Activated CD4-positive, alpha-beta memory T cell treated with anti-CD3 and anti-CD28 coated beads for 36 hours (primary cell): ENCODE measurements around the gene HS6ST3. TPM values are rescaled to one million over a fixed set of nuclear protein-coding genes. Genes with fewer than 3 reads are reported as not detected.

Source experiments
- CTCF ChIA-PET: fragments of 350-600 bp; sonication (Branson Sonifier 250); formaldehyde crosslinking; loops from one replicate; lab custom pipeline; 2021; ENCODE audit warnings: antibody characterized with exemption, inconsistent platforms; lab: Charles Lee
- POLR2A ChIA-PET: fragments of 350-600 bp; sonication (Branson Sonifier 250); formaldehyde crosslinking; loops from one replicate; lab custom pipeline; 2021; ENCODE audit warnings: antibody characterized with exemption; lab: Charles Lee
- DNase-seq: peaks from one replicate; pipeline ENCODE4 v3.0.0-alpha.2; 2020
- H3K27ac Mint-ChIP-seq: one replicate; pipeline ENCODE4 v1.8.0; 2021; ENCODE audit warnings: mixed read lengths
- H3K27me3 Mint-ChIP-seq: one replicate; pipeline ENCODE4 v1.8.0; 2021; ENCODE audit warnings: mixed read lengths
- H3K36me3 Mint-ChIP-seq: one replicate; pipeline ENCODE4 v1.8.0; 2021; ENCODE audit warnings: mixed read lengths
- H3K4me1 Mint-ChIP-seq: one replicate; pipeline ENCODE4 v1.8.0; 2021; ENCODE audit warnings: low read depth, mixed read lengths
- H3K4me3 Mint-ChIP-seq: one replicate; pipeline ENCODE4 v1.8.0; 2021; ENCODE audit warnings: mild to moderate bottlenecking, mixed read lengths
- H3K9me3 Mint-ChIP-seq: one replicate; pipeline ENCODE4 v1.8.0; 2021; ENCODE audit warnings: mixed read lengths
- intact Hi-C: fragments of 100-400 bp; cut with micrococcal nuclease; formaldehyde crosslinking; loops from one replicate; pipeline ENCODE4 v1.15.1; 2023
- total RNA-seq, 2 experiments: library from RNA; stranded (reverse); gene quantifications; one replicate each; pipeline ENCODE4 v1.2.3, GENCODE V29; 2021

The HS6ST3 gene
- total RNA-seq, 2 experiments from 2014 or later, result not detected

DNA sequence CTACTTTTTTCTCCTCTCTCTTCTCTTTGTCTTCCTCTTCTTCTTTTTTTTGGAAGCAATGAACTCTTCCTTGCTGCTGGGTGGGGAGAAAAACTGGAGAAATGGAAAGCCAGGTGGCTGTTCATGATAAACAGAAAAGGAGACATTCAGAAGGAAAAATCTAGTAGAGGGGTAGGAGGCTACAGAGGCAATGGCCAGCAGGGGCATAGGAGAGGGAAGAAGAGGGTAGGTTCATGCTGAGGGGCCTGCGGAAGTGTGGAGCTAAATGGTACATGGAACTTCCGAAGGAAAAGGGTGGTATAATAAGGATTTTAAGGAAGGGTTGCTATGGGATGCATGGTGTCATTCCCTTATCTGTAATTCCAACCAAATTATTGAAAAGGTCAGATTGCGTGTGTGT is 17.5 kb upstream of the HS6ST3 start:
- Mint-ChIP-seq H3K9me3 (no peaks in the 10 kb centered on the region), H3K4me1 (no peaks in the 10 kb centered on the region), H3K4me3 (no peak overlapping the region), H3K27me3 (peaks cover 1% of the 10 kb centered on the region), H3K36me3 (no peaks in the 10 kb centered on the region), H3K27ac (no peak overlapping the region)
- CTCF ChIA-PET, result no interaction called here
- POLR2A ChIA-PET, result interaction anchor here (0.7 kb wide), 1 partner anchor 517 kb away, joined by 3 read pairs; no protein-coding TSS in a partner anchor
- DNase-seq, result no peak
- intact Hi-C loops, result no loop called here

DNA sequence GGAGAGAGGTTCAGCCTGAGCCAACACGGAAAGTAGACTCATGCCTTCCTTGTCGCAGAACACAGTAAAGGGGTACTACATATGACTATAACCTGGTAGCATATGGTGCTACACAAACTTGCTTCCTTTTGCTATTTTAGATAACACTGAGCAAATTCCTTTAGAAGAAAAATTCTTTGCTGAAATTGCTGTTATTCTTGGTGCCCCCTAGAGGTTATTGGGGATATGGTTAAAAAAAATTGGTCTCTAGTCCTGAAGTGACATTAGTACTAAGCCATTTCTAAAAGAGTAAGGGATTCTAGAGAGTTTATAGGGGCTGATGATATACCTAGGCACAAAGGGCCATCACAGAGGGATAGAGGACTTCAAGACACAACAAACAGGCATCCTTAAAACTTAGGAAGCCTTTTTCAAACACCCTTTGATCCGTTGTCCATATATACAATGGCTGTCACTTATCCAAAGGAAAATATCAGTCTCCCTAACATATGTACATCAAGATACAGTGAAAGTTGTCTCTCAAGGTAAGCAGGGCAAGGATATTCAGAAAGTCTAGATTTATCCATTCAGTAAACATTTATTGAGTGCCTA is 13.9 kb upstream of the HS6ST3 start:
- Mint-ChIP-seq H3K9me3 (no peaks in the 10 kb centered on the region), H3K4me3 (no peak overlapping the region), H3K36me3 (no peaks in the 10 kb centered on the region), H3K4me1 (no peaks in the 10 kb centered on the region), H3K27me3 (peaks cover 1% of the 10 kb centered on the region), H3K27ac (no peak overlapping the region)
- no peak for DNase-seq
- intact Hi-C loops, result no loop called here
- ChIA-PET POLR2A (no interaction called here), CTCF (no interaction called here)

DNA sequence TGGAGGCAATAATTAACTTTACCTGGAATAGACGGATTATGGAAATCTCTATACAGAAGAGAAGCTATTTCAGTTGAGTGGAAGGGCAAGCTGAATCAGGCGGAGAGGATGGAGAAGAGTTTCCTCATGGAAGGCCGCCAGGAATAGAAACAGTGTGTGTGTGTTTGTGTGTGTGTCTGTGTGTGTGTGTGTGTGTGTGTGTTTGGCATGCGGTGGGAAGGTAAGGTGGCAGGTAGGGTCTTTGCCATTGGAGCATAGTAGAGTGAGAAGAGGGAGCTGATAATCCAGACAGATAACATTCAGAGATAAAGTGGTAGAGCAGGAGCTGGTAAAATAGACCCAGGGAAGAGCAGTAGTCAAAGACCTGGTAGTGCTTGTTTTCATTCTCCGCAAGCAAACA is 9.2 kb upstream of the HS6ST3 start:
- no peak for DNase-seq
- H3K4me1 Mint-ChIP-seq, result no peaks in the 10 kb centered on the region
- no peaks in the 10 kb centered on the region for H3K9me3 Mint-ChIP-seq
- H3K4me3 Mint-ChIP-seq, result no peak overlapping the region
- intact Hi-C loops, result no loop called here
- ChIA-PET CTCF (no interaction called here), POLR2A (no interaction called here)
- no peak overlapping the region for H3K27ac Mint-ChIP-seq
- peaks cover 1% of the 10 kb centered on the region for H3K27me3 Mint-ChIP-seq
- H3K36me3 Mint-ChIP-seq, result no peaks in the 10 kb centered on the region

DNA sequence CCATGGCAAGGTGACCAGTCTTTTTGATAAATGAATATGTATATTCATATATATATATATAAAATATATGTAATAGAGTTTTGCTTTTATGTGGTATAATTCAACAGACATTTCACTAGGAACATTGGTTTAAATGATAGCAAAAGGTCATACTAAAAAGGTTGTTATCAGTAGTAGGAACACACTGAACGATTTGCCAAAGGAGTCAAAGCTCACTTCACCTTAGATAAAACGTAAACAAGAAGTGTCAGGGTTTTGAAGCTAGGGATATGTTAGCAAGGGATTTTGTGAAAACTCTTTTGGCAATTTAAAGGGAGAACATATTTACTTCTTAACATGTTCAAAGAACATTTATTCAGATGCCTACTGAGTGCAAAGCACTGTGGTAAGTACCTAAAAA is 8.0 kb upstream of the HS6ST3 start:
- peaks cover 1% of the 10 kb centered on the region for H3K27me3 Mint-ChIP-seq
- CTCF ChIA-PET, result no interaction called here
- no peak overlapping the region for H3K27ac Mint-ChIP-seq

DNA sequence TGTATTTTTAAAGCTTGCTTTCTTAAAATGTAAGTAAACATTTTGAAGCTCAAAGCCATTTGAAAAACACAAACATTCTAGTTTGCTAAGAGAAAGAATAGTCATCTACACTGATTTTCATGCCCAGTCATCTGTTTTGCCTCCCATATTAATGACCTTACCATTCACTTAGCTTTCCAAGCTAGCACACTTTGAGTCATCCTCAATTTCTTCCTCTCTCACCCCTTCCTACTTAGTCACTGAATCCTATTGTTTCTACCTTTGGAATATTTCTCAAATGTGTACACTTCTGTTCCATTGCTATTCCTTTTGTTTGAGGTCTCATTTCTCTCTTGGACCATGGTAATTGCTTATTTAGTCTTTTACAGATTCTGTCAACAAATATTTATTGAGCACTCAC is 7.3 kb upstream of the HS6ST3 start:
- H3K4me3 Mint-ChIP-seq, result no peak overlapping the region
- intact Hi-C loops, result no loop called here
- no peak overlapping the region for H3K27ac Mint-ChIP-seq
- DNase-seq, result no peak
- H3K9me3 Mint-ChIP-seq, result no peaks in the 10 kb centered on the region
- H3K27me3 Mint-ChIP-seq, result peaks cover 2% of the 10 kb centered on the region
- H3K4me1 Mint-ChIP-seq, result no peaks in the 10 kb centered on the region
- CTCF ChIA-PET, result no interaction called here
- POLR2A ChIA-PET, result no interaction called here
- no peaks in the 10 kb centered on the region for H3K36me3 Mint-ChIP-seq

More for the DNA sequence above, 8.0 kb upstream of the HS6ST3 start:
- DNase-seq, result no peak
- Mint-ChIP-seq H3K36me3 (no peaks in the 10 kb centered on the region), H3K4me3 (no peak overlapping the region), H3K4me1 (no peaks in the 10 kb centered on the region), H3K9me3 (no peaks in the 10 kb centered on the region)
- POLR2A ChIA-PET, result no interaction called here
- intact Hi-C loops, result no loop called here

DNA sequence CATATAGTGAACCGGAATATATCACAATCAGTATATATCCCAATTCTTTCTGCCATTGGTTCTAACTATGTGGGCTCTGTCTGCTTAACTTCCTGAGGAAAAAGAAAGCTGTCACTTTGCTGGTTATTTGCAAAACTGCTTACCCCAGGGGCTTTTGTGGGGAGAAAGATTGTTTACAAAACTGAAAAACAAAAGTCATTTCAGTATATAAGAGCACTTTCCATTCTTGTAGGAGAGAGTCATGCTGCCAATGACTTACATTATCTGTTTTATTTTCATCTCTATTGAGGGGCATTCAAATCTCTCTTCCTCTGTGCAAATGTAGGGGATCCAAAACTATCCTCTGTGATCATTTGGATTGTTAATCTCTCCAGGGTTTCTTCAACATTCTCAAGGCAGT is 3.2 kb upstream of the HS6ST3 start:
- intact Hi-C loops, result no loop called here
- ChIA-PET CTCF (no interaction called here), POLR2A (no interaction called here)
- no peak for DNase-seq
- Mint-ChIP-seq H3K4me1 (peaks cover 3% of the 10 kb centered on the region), H3K27ac (no peak overlapping the region), H3K4me3 (no peak overlapping the region), H3K27me3 (peaks cover 27% of the 10 kb centered on the region), H3K36me3 (peaks cover 1% of the 10 kb centered on the region), H3K9me3 (no peaks in the 10 kb centered on the region)

DNA sequence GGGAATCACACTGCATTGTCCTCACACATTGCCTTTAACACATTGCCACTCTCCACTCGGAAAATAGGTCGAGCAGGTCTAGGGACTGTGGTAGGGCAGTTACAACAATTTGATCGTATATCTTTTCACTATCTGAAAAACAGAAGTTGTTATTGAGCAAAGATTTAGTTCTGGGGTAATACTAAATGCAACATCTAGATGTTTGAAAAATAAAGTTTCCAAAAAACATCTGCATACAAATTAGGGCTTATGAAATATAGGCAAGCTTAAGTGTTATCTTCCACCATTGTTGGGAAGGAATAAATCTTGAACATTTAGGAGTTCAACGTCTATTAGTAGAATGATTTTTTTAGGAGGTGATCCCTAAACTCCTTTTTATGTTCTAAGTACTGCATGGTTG is 768 bp upstream of the HS6ST3 start:
- H3K27ac Mint-ChIP-seq, result no peak overlapping the region
- CTCF ChIA-PET, result interaction anchor here (0.6 kb wide), 1 partner anchor 52 kb away, joined by 3 read pairs; no protein-coding TSS in a partner anchor
- DNase-seq, result no peak
- H3K4me3 Mint-ChIP-seq, result no peak overlapping the region
- H3K27me3 Mint-ChIP-seq, result peaks cover 43% of the 10 kb centered on the region
- no peaks in the 10 kb centered on the region for H3K9me3 Mint-ChIP-seq
- POLR2A ChIA-PET, result no interaction called here
- peaks cover 3% of the 10 kb centered on the region for H3K4me1 Mint-ChIP-seq
- intact Hi-C loops, result no loop called here
- peaks cover 2% of the 10 kb centered on the region for H3K36me3 Mint-ChIP-seq

DNA sequence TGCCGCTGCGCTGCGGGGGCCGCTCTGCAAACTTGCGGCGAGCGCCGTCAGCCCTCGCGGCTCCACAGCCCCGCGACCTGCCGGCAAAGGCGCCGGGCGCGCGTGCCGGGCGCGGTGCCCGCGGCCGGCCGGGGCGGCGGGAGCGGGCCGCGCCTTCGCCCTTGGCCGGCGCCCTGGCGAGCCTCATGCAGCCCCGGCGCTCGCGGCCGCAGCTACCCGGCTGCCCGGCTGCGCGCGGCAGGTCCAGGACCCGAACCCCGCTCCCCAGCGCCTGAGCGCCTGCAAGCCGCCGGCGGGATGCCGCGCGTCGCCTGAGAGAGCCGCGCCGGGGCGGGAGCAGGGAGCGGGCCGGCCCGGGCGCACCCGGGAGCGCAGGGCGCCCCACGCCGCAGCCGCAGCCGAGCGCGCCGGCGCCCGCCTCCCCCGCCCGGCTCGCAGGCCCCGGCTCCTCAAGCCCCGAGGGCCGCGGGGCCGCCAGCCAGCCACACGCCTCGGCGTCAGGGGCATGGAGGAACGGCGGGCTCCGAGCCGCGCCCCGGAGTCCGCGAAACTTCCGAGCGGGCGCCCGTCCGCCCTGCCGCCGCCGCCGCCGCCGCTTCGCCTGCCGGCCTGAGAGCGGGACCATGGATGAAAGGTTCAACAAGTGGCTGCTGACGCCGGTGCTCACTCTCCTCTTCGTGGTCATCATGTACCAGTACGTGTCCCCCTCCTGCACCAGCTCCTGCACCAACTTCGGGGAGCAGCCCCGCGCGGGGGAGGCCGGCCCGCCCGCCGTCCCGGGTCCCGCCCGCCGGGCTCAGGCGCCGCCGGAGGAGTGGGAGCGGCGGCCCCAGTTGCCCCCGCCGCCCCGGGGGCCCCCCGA is 564 bp downstream of the HS6ST3 start:
- H3K4me1 Mint-ChIP-seq, result peaks cover 3% of the 10 kb centered on the region
- no peak overlapping the region for H3K4me3 Mint-ChIP-seq
- intact Hi-C loops, result no loop called here
- H3K27me3 Mint-ChIP-seq, result peaks cover 46% of the 10 kb centered on the region
- H3K36me3 Mint-ChIP-seq, result peaks cover 2% of the 10 kb centered on the region
- no peak overlapping the region for H3K27ac Mint-ChIP-seq
- CTCF ChIA-PET, result no interaction called here
- H3K9me3 Mint-ChIP-seq, result no peaks in the 10 kb centered on the region
- DNase-seq, result no peak
- POLR2A ChIA-PET, result no interaction called here

DNA sequence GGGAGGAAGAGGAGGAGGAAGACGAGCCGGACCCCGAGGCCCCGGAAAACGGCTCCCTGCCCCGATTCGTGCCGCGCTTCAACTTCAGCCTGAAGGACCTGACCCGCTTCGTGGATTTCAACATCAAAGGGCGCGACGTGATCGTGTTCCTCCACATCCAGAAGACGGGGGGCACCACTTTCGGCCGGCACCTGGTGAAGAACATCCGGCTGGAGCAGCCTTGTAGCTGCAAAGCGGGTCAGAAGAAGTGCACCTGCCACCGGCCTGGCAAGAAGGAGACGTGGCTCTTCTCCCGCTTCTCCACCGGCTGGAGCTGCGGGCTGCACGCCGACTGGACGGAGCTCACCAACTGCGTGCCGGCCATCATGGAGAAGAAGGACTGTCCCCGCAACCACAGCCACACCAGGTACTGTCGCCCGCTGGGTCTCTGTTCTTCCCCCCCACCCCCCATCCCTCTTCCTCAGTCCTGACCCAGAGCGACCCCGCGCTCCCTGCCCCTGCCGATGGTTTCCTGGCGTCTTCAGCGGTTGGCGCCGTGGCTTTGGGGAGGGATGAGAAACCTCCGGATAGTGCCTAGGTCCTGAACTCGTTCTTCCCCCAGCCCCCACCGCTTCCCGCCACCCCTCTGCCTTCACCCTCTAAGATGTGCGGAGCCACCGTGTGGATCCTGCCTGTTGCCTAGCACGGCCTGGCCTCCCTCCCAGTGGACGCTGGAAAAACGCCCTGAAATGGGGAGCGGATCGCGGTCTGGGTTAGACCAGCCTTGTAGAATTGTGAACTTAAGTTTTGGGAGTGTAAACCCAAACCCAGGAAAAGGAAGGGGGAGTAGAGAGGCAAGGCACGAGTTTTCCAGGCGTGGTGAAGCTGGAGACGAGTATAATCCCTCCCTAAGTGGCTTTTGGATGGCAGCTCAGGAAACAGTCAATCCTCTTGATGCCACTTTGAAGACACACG is 1.5 kb downstream of the HS6ST3 start:
- Mint-ChIP-seq H3K4me3 (no peak overlapping the region), H3K27ac (no peak overlapping the region), H3K9me3 (no peaks in the 10 kb centered on the region), H3K27me3 (peaks cover 46% of the 10 kb centered on the region), H3K36me3 (peaks cover 2% of the 10 kb centered on the region), H3K4me1 (peaks cover 3% of the 10 kb centered on the region)
- POLR2A ChIA-PET, result no interaction called here
- no peak for DNase-seq
- CTCF ChIA-PET, result no interaction called here
- intact Hi-C loops, result no loop called here

DNA sequence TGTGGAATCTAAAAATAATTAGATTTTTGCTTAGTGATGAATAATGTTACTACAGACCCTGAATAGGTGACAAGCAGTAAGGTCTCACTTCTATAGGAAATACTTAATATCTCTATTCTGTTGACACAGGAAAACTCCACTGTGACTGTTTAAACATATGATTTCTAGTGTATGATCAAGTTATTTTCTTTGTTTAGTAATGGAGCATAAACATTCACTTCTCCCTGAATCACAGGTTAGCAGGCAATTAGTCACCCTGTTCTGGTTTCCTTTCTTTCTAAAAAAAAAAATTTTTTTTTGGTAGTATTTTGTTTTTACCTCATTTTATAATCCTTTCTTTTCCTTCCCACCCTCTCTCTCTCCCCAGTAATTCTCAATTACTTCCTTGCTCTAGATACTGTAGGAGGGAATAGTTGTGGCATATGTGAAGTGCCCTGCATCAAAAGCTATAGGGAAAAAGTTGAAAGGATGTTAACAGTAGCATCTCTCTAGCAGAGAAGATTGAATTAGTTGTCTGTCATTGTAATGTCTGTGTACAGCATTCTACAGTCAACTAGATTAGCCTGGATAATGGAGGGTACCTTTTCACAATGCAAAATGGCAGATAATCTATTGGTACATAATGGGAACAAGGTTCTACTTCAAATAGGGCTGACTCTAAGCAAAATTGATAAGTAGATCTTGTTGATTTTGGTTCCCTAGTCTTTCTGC is 3.5 kb downstream of the HS6ST3 start:
- intact Hi-C loops, result no loop called here
- Mint-ChIP-seq H3K4me1 (peaks cover 3% of the 10 kb centered on the region), H3K9me3 (no peaks in the 10 kb centered on the region), H3K27ac (no peak overlapping the region), H3K27me3 (peaks cover 40% of the 10 kb centered on the region), H3K36me3 (peaks cover 2% of the 10 kb centered on the region), H3K4me3 (no peak overlapping the region)
- POLR2A ChIA-PET, result no interaction called here
- DNase-seq, result no peak
- CTCF ChIA-PET, result no interaction called here

DNA sequence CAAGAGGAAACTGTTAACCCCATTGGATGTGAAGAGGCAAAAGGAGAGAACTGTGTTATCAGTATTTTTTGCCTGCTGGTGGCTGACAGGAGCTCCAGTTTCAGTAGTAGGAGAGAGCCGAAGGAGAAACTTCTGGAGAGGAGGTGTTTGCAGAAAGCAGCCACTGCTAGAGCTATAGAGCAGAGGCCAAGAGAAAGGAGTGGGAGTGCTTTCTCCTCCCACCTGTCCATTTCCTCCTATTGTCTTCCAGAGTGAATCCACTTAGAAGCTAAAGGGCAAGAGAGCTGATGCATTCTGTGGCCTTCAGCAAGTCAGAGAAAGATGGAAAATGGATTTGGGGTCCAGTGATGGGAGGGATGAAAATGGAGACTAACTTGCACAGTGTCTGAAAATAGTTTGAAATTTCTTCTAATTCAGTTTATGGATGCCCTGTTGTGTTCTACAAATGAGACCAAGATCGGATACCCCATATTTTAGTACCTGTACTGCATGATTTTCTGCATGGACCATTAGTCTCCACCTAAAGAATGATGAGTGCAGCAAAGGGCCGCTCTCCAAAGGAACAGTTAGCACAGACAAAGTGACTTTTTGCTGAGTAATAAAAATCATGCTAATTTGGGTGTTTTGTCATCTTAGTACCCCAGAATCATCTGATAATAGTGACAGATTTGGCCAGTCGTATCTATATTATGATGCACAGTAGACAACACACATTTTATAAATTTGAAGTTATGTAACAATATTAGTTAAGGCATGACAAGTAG is 10.7 kb downstream of the HS6ST3 start:
- intact Hi-C loops, result no loop called here
- POLR2A ChIA-PET, result no interaction called here

More for the DNA sequence above, 10.7 kb downstream of the HS6ST3 start:
- Mint-ChIP-seq H3K36me3 (no peaks in the 10 kb centered on the region), H3K27ac (no peak overlapping the region), H3K4me3 (no peak overlapping the region), H3K9me3 (no peaks in the 10 kb centered on the region), H3K4me1 (no peaks in the 10 kb centered on the region), H3K27me3 (no peaks in the 10 kb centered on the region)
- no peak for DNase-seq
- CTCF ChIA-PET, result no interaction called here
